H1 (cell line): Measurements from ENCODE around the gene SRF. TPM values are rescaled to one million over a fixed set of nuclear protein-coding genes. Genes with fewer than 3 reads are reported as not detected.

Experiments
- CTCF ChIA-PET: fragments of 300-600 bp; sonication (Branson Sonifier 250); formaldehyde crosslinking; loops from one replicate; lab custom pipeline; 2021; ENCODE audit not compliant: partially characterized antibody; lab: Charles Lee
- POLR2A ChIA-PET: fragments of 300-600 bp; sonication (Branson Sonifier 250); formaldehyde crosslinking; loops from one replicate; lab custom pipeline; 2021; ENCODE audit warnings: inconsistent platforms; ENCODE audit not compliant: partially characterized antibody; lab: Charles Lee
- DNase-seq, 2 experiments: peaks; one replicate each; pipeline versions ENCODE4 v3.0.0 to v3.0.0-alpha.2; 2010 to 2022; ENCODE audit warnings: low spot score in 2 of 2, low read depth in 1 of 2, mixed read lengths in 1 of 2
- FAIRE-seq: peaks from 2 replicates; lab custom pipeline; 2011; peaks lifted over from hg19 to GRCh38; lab: Jason Lieb, UNC
- H2AFZ ChIP-seq: 2 replicates; pipeline ENCODE4 v1.8.1; 2012; ENCODE audit warnings: low read length, inconsistent platforms
- H2AK5ac ChIP-seq: 2 replicates; pipeline ENCODE4 v1.6.1; 2013; ENCODE audit warnings: low read depth, low read length
- H2BK120ac ChIP-seq: replicated peaks from 2 replicates; pipeline ENCODE3; 2013; ENCODE audit warnings: low read depth, low read length, inconsistent platforms
- H2BK12ac ChIP-seq: 2 replicates; pipeline ENCODE4 v1.6.1; 2013; ENCODE audit warnings: low read depth, low read length
- H2BK15ac ChIP-seq: 2 replicates; pipeline ENCODE4 v1.6.1; 2013; ENCODE audit warnings: low read length
- H2BK20ac ChIP-seq: 2 replicates; pipeline ENCODE4 v1.6.1; 2013; ENCODE audit warnings: low read length
- H2BK5ac ChIP-seq: 2 replicates; pipeline ENCODE4 v1.6.1; 2013; ENCODE audit warnings: low read depth, low read length
- H3K14ac ChIP-seq: 2 replicates; pipeline ENCODE4 v1.6.1; 2013; ENCODE audit warnings: inconsistent platforms; ENCODE audit not compliant: insufficient read length
- H3K18ac ChIP-seq: 2 replicates; pipeline ENCODE4 v1.6.1; 2013; ENCODE audit warnings: low read length; ENCODE audit errors: extremely low read depth
- H3K23ac ChIP-seq: 2 replicates; pipeline ENCODE4 v1.6.1; 2013; ENCODE audit warnings: inconsistent platforms; ENCODE audit not compliant: insufficient read length
- H3K23me2 ChIP-seq: 2 replicates; pipeline ENCODE4 v1.6.1; 2013; ENCODE audit warnings: low read depth, low read length
- H3K27ac ChIP-seq: 2 replicates; pipeline ENCODE4 v1.6.1; 2011; ENCODE audit warnings: low read depth, low read length, inconsistent platforms
- H3K27me3 ChIP-seq, 4 experiments: replicated peaks in 1 of 4; 1 replicate in 1 of 4; 2 replicates in 3 of 4; pipeline versions ENCODE4 v1.6.1 to v1.8.1; 2011 to 2013; ENCODE audit warnings: low read length in 3 of 4, mild to moderate bottlenecking in 3 of 4, inconsistent platforms in 2 of 4, mixed read lengths in 2 of 4, moderate library complexity in 1 of 4; ENCODE audit not compliant: control insufficient read depth in 3 of 4, insufficient read depth in 3 of 4; ENCODE audit errors: extremely low read depth in 1 of 4
- H3K36me3 ChIP-seq, 4 experiments: 2 replicates each; pipeline versions ENCODE4 v1.6.1 to v1.8.1; 2011 to 2013; ENCODE audit warnings: mild to moderate bottlenecking in 4 of 4, low read length in 3 of 4, moderate library complexity in 2 of 4, control low read depth in 1 of 4, inconsistent platforms in 1 of 4; ENCODE audit not compliant: insufficient read depth in 4 of 4, control insufficient read depth in 2 of 4
- H3K4ac ChIP-seq: replicated peaks from 2 replicates; pipeline ENCODE3; 2013; ENCODE audit warnings: low read length, low read depth, mixed read lengths, inconsistent platforms; ENCODE audit not compliant: insufficient read length
- H3K4me1 ChIP-seq, 4 experiments: replicated peaks in 1 of 4; 1 replicate in 1 of 4; 2 replicates in 3 of 4; pipeline versions ENCODE4 v1.6.1 to v1.8.1; 2011 to 2013; ENCODE audit warnings: low read length in 3 of 4, inconsistent platforms in 2 of 4, mixed read lengths in 1 of 4; ENCODE audit not compliant: insufficient read depth in 4 of 4, control insufficient read depth in 3 of 4
- H3K4me2 ChIP-seq, 2 experiments: 2 replicates each; pipeline versions ENCODE4 v1.6.1 to v1.8.1; 2011 to 2013; ENCODE audit warnings: low read depth in 2 of 2, low read length in 2 of 2, control low read depth in 1 of 2, inconsistent platforms in 1 of 2, mild to moderate bottlenecking in 1 of 2; ENCODE audit not compliant: insufficient read depth in 1 of 2
- H3K4me3 ChIP-seq, 4 experiments: fragments of 200-600, 300-600 bp in 1 of 4; sonication (generic), shearing (Covaris generic), sonication (Bioruptor Twin) in 1 of 4; 2 replicates each; pipeline versions ENCODE4 v1.5.1 to v1.8.1; 2011 to 2016; ENCODE audit warnings: low read length in 4 of 4, low read depth in 3 of 4, control low read depth in 2 of 4, inconsistent platforms in 2 of 4, mild to moderate bottlenecking in 2 of 4, mixed read lengths in 1 of 4, moderate library complexity in 1 of 4; ENCODE audit not compliant: insufficient read depth in 2 of 4; ENCODE audit errors: extremely low read depth in 1 of 4
- H3K56ac ChIP-seq: replicated peaks from 2 replicates; pipeline ENCODE3; 2013; ENCODE audit warnings: low read depth, mild to moderate bottlenecking, mixed read lengths, low read length, inconsistent platforms; ENCODE audit not compliant: insufficient read length
- H3K79me1 ChIP-seq: 2 replicates; pipeline ENCODE4 v1.6.1; 2013; ENCODE audit warnings: low read depth, low read length, control low read depth
- H3K79me2 ChIP-seq, 2 experiments: 2 replicates each; pipeline versions ENCODE4 v1.6.1 to v1.8.1; 2012 to 2013; ENCODE audit warnings: low read length in 2 of 2, mild to moderate bottlenecking in 2 of 2, inconsistent platforms in 1 of 2; ENCODE audit not compliant: insufficient read depth in 2 of 2, control insufficient read depth in 1 of 2
- H3K9ac ChIP-seq, 4 experiments: replicated peaks in 1 of 4; 1 replicate in 1 of 4; 2 replicates in 3 of 4; pipeline versions ENCODE4 v1.6.1 to v1.8.1; 2011 to 2013; ENCODE audit warnings: low read depth in 3 of 4, low read length in 3 of 4, control low read depth in 2 of 4, mild to moderate bottlenecking in 2 of 4, moderate library complexity in 2 of 4, inconsistent platforms in 1 of 4; ENCODE audit errors: extremely low read depth in 1 of 4
- H3K9me3 ChIP-seq, 2 experiments: 2 replicates each; pipeline versions ENCODE4 v1.6.1 to v1.8.1; 2012 to 2013; ENCODE audit warnings: mild to moderate bottlenecking in 2 of 2, moderate library complexity in 2 of 2, control low read depth in 1 of 2, inconsistent platforms in 1 of 2, low read depth in 1 of 2, low read length in 1 of 2, mixed read lengths in 1 of 2; ENCODE audit not compliant: insufficient read depth in 2 of 2
- H4K20me1 ChIP-seq, 2 experiments: replicated peaks in 1 of 2; 2 replicates each; pipeline versions ENCODE3 to v1.8.1; 2011 to 2013; ENCODE audit warnings: inconsistent platforms in 2 of 2, low read length in 2 of 2, mild to moderate bottlenecking in 1 of 2; ENCODE audit not compliant: insufficient read depth in 2 of 2, control insufficient read depth in 1 of 2
- H4K5ac ChIP-seq: 2 replicates; pipeline ENCODE4 v1.6.1; 2013; ENCODE audit warnings: low read length, low read depth, mixed read lengths, inconsistent platforms; ENCODE audit not compliant: insufficient read length
- H4K8ac ChIP-seq: 2 replicates; pipeline ENCODE4 v1.8.0; 2013; ENCODE audit warnings: mild to moderate bottlenecking, moderate library complexity, low read length, inconsistent platforms; ENCODE audit not compliant: insufficient read depth; ENCODE audit errors: extremely low read depth
- H4K91ac ChIP-seq: replicated peaks from 2 replicates; pipeline ENCODE3; 2013; ENCODE audit warnings: low read length, mixed read lengths, inconsistent platforms; ENCODE audit not compliant: insufficient read length
- EGR1 ChIP-seq: IDR thresholded peaks from 2 replicates; pipeline ENCODE4 v1.6.1; 2011; ENCODE audit warnings: low read depth, low read length, borderline replicate concordance
- RFX5 ChIP-seq: IDR thresholded peaks from 2 replicates; pipeline ENCODE4 v1.6.1; 2011; ENCODE audit warnings: low read depth, low read length, improper control_type of control experiment, borderline replicate concordance
- YY1 ChIP-seq: IDR thresholded peaks from 2 replicates; pipeline ENCODE4 v1.6.1; 2011; ENCODE audit warnings: low read depth, mild to moderate bottlenecking, low read length
- WGBS, 2 experiments: shearing (Covaris generic) in 1 of 2; methylation state at CpG; one replicate each; pipeline versions ENCODE4 v1.1.6 to v1.1.7; 2013 to 2015; ENCODE audit warnings: low lambda C conversion rate in 2 of 2, mixed read lengths in 2 of 2, inconsistent platforms in 1 of 2, low coverage in 1 of 2, missing lambda C conversion rate in 1 of 2; ENCODE audit not compliant: insufficient replicate concordance in 2 of 2, insufficient coverage in 1 of 2, insufficient read length in 1 of 2; ENCODE audit errors: extremely low coverage in 1 of 2, missing lambda C conversion rate in 1 of 2; 5-methylcytosine and 5-hydroxymethylcytosine counted together
- polyA plus RNA-seq, 7 experiments: library from polyadenylated mRNA; depleted of rRNA in 3 of 7; stranded (reverse) in 5 of 7; unstranded in 2 of 7; fragments of >200 nt in 5 of 7; fragments of 200-250 nt in 2 of 7; gene quantifications; 1 replicate in 5 of 7; 2 replicates in 1 of 7; 4 replicates in 1 of 7; pipeline versions ENCODE4 v1.2.1 to v1.2.3, GENCODE V29; 2011 to 2013; ENCODE audit warnings: missing spikeins in 2 of 7, mixed read lengths in 2 of 7
- total RNA-seq: library from RNA; stranded (reverse); fragmentation: NEBNext Ultra II Directional; extraction: Animal tissue kit (Norgen Biotek cat#: 25700); gene quantifications from 2 replicates; pipeline ENCODE4 v1.2.1, GENCODE V29; 2021

The SRF gene
- total and polyA plus RNA-seq, 2 of the 8 experiments (the other 6 are each of a cell fraction or from before 2014, with no cell fraction given), result 49.0 to 69.5 TPM

- Histone ChIP-seq H2BK5ac (no peak overlapping the region), H4K8ac (no peak overlapping the region; the same call in 1 of the 2 replicates), H3K27ac (no peak overlapping the region), H3K4me3 (no peak overlapping the region), H3K9ac (no peak overlapping the region), H3K36me3 (no peaks in the 10 kb centered on the region), H2BK15ac (no peak overlapping the region), H3K27me3 (no peaks in the 10 kb centered on the region), H2BK20ac (no peak overlapping the region), H3K23me2 (no peaks in the 10 kb centered on the region), H3K4me2 (no peak overlapping the region), H2AK5ac (no peak overlapping the region), H4K20me1 (peaks cover 8 to 19% of the 10 kb centered on the region in 2 experiments), H2BK12ac (no peak overlapping the region), H3K56ac (no peak overlapping the region), H2AFZ (no peak overlapping the region), H3K23ac (no peak overlapping the region), H3K4ac (no peak overlapping the region), H3K14ac (no peak overlapping the region), H2BK120ac (no peak overlapping the region), H3K79me2 (peaks cover 0 to 66% of the 10 kb centered on the region in 2 experiments; a peak in 3 of 4 replicates), H3K79me1 (peaks cover 23% of the 10 kb centered on the region), H4K5ac (no peak overlapping the region), H3K9me3 (no peaks in the 10 kb centered on the region), H3K18ac (no peak overlapping the region), H4K91ac (no peak overlapping the region), H3K4me1 (peaks cover 5 to 24% (median 13%) of the 10 kb centered on the region in 4 experiments)
- no peak for FAIRE-seq
- TF ChIP-seq RFX5 (no peak), EGR1 (no peak), YY1 (no peak)
- POLR2A ChIA-PET, result interaction anchor here (0.8 to 2.0 kb wide), 5 partner anchors 10 to 147 kb away, joined by 3 to 5 read pairs (median 3); partner anchors contain the start of gene PEX6
- 91% methylated on average over 6 of the region's 6 CpGs; no CpG with 5 or more reads in 1 of the 2 experiments for WGBS, 2 experiments
- no peak for DNase-seq
- CTCF ChIA-PET, result interaction anchor here (0.9 to 3.4 kb wide), 9 partner anchors 11 to 74 kb away, joined by 3 to 29 read pairs (median 5); partner anchors contain the start of gene PTK7
These were observed 46.0 kb upstream of the SRF start for GRCh38 chr6:43125119-43125518.
